Measurements from ENCODE around the gene MYO1B.

MYO1B gene

DNA sequence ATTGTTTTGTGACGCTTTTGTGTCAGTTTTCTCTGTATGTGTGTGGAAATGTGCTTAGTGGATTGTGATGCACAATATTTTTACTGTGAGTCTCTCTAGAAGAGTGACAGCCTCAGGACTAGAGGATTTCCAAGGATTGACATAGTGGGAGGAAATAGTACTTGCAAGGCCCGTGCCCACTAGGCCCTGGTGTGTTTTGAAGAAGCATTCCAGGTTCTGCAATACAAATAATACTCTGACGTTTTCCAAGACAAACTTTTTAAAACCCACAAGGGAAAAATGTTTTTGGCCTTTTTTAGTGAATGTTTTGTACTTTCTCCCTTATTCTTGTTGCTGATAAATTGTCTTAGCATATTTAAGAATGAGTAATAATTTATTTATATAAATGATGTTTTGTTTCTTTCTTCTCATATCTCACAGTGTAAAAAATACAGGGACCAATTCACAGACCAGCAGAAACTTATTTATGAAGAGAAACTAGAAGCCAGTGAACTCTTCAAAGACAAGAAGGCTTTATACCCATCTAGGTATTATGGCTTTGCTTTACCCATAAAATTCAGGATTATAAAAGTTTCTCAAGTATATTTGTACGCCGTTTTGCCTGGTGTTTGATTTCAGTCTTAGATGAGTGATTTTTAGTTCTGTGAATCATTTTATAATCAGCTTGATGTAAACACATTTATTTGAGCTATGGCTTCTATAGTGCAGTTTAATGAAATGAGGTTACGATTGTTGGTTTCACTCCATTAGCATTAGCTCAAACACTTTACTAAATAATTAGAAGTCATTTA, 165.6 kb downstream of the MYO1B start:
- no peak overlapping the region for H3K4me3 ChIP-seq (ENCODE audit: low read depth, low read length)

DNA sequence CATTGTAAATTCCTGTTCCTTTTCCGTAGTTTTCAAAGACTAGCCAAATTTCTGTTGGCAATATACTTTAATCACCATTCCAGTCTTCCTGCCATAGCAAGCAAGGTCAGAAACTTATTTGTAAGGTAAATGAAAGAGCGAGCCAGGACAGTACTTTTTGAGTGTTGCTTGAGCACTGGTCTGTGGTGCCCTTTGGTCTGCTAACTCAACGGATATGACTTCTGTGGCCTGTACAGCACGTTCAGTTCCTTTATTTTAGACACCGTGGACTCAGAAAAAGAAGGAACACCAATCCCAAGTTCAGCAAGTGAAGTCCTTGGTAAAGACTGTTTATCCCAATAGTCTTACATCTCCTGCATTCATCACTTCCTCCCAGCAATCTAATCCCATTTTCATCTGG, 166.3 kb downstream of the MYO1B start:
- no peak overlapping the region for H3K4me3 ChIP-seq (ENCODE audit: low read depth, low read length)
- TF ChIP-seq, protein P1, sequence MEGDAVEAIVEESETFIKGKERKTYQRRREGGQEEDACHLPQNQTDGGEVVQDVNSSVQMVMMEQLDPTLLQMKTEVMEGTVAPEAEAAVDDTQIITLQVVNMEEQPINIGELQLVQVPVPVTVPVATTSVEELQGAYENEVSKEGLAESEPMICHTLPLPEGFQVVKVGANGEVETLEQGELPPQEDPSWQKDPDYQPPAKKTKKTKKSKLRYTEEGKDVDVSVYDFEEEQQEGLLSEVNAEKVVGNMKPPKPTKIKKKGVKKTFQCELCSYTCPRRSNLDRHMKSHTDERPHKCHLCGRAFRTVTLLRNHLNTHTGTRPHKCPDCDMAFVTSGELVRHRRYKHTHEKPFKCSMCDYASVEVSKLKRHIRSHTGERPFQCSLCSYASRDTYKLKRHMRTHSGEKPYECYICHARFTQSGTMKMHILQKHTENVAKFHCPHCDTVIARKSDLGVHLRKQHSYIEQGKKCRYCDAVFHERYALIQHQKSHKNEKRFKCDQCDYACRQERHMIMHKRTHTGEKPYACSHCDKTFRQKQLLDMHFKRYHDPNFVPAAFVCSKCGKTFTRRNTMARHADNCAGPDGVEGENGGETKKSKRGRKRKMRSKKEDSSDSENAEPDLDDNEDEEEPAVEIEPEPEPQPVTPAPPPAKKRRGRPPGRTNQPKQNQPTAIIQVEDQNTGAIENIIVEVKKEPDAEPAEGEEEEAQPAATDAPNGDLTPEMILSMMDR (IDR thresholded peaks at IDR 0.05; ENCODE audit: low read depth, low read length): no peak

More for the DNA sequence above, 165.6 kb downstream of the MYO1B start:
- TF ChIP-seq, protein P1 (IDR thresholded peaks at IDR 0.05; ENCODE audit: low read depth, low read length): no peak

DNA sequence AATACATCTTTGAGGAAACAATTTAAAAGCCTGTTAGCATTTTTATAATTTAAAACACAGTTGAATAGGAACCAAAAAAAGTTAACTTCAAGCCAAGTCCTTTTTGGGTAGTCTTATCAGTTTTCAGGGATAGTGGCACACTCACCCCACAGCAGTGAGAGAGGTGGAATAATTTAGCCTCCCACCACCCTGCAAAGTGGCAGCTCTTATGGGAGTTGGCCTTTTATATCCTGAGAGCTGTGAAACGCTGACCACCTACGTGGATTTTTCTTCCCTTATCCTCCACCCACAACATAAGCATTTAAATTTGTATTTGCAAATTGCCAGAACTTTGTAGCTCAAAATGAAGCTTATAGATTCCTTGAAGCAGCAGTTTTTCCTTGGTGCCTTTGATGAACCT, 167.1 kb downstream of the MYO1B start:
- no peak overlapping the region for H3K4me3 ChIP-seq (ENCODE audit: low read depth, low read length)
- TF ChIP-seq, protein P1 (IDR thresholded peaks at IDR 0.05; ENCODE audit: low read depth, low read length): no peak

DNA sequence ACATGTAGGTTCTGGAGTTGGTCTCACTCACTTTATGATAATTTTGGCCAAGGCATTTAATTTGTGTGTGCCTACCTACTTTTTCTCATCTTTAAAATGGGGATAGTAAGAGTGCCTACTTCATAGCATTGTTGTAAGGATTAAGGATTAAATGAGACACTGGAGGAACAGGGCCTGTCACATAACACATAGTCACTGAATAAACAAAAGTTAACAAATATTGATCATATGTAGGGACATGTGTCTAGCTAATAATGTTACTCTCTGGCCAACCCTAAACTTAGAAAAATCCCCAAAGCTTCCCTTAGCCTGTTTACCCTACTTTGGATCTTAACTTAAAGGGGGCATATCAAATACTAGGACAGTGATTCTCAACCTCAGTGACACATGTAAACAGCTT, 169.9 kb downstream of the MYO1B start:
- TF ChIP-seq, protein P1 (IDR thresholded peaks at IDR 0.05; ENCODE audit: low read depth, low read length): no peak
- H3K4me3 ChIP-seq (ENCODE audit: low read depth, low read length): no peak overlapping the region

DNA sequence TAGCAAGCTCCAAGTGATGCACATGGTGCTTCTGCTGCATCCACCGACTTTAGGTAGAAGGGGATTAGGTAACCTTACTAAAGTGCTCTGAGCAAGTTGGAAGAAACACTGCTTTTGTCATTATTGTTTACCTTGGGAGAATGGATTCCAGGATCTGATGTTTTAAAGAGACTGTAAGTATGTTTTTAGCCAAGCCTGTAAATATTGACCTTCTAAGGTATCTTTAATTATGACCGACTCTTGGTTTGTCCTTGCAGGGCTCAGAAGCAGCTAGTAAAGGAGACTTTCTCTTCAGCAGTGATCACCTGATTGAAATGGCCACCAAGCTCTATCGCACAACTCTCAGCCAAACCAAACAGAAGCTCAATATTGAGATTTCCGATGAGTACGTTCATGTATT, 170.7 kb downstream of the MYO1B start:
- no peak overlapping the region for H3K4me3 ChIP-seq (ENCODE audit: low read depth, low read length)
- TF ChIP-seq, protein P1 (IDR thresholded peaks at IDR 0.05; ENCODE audit: low read depth, low read length): no peak

DNA sequence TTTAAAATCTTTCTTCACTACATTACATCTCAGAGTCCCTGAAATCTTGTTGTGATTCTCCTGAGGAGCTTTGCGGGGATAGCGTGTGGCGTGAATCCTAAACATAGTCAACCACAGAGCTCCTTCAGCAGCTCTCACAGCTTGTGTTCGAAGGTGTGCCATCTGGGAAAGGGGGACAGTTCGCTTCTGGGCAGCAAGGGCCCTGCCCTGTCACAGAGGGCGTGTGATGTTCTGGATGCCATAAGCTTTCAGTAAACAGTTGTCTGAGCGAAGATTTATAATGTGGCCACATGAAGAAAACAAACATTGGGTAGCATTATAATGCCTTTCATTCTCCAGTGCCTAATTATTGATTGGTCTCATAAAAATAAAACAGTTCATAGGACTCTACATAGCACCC, 172.5 kb downstream of the MYO1B start:
- TF ChIP-seq, protein P1 (IDR thresholded peaks at IDR 0.05; ENCODE audit: low read depth, low read length): no peak
- no peak overlapping the region for H3K4me3 ChIP-seq (ENCODE audit: low read depth, low read length)

- TF ChIP-seq, protein P1 (IDR thresholded peaks at IDR 0.05; ENCODE audit: low read depth, low read length): no peak
Observed at GRCh38 chr2:191421950-191422349, 176.7 kb downstream of the MYO1B start.

More at GRCh38 chr2:191421950-191422349, 176.7 kb downstream of the MYO1B start:
- H3K4me3 ChIP-seq (ENCODE audit: low read depth, low read length): no peak overlapping the region
